Endothelial cell (in vitro differentiated cells): ENCODE data around the gene HOXB3. TPM values are rescaled to one million over a fixed set of nuclear protein-coding genes. Genes with fewer than 3 reads are reported as not detected.
A peak's percentile ranks its signal among the peaks of the same experiment; 100 is the strongest.

Source experiments
- DNase-seq: peaks from one replicate; pipeline ENCODE4 v3.0.0; 2021; ENCODE audit warnings: low spot score
- H3K27ac Mint-ChIP-seq: one replicate; pipeline ENCODE4 v1.8.0; 2021; ENCODE audit warnings: mixed read lengths, inconsistent platforms; ENCODE audit not compliant: unreplicated experiment
- H3K27me3 Mint-ChIP-seq: one replicate; pipeline ENCODE4 v1.8.0; 2021; ENCODE audit warnings: mild to moderate bottlenecking, moderate library complexity, mixed read lengths, inconsistent platforms; ENCODE audit not compliant: unreplicated experiment
- H3K36me3 Mint-ChIP-seq: one replicate; pipeline ENCODE4 v1.8.0; 2021; ENCODE audit warnings: mild to moderate bottlenecking, low read depth, mixed read lengths, inconsistent platforms; ENCODE audit not compliant: unreplicated experiment
- H3K4me1 Mint-ChIP-seq: one replicate; pipeline ENCODE4 v1.8.0; 2021; ENCODE audit warnings: mild to moderate bottlenecking, mixed read lengths, inconsistent platforms; ENCODE audit not compliant: unreplicated experiment
- H3K4me3 Mint-ChIP-seq: one replicate; pipeline ENCODE4 v1.8.0; 2021; ENCODE audit warnings: mild to moderate bottlenecking, mixed read lengths, inconsistent platforms; ENCODE audit not compliant: unreplicated experiment
- H3K9me3 Mint-ChIP-seq: one replicate; pipeline ENCODE4 v1.8.0; 2021; ENCODE audit warnings: mixed read lengths, inconsistent platforms; ENCODE audit not compliant: unreplicated experiment
- total RNA-seq: library from RNA; stranded (reverse); fragmentation: NEBNext Ultra II Directional; extraction: Animal tissue kit (Norgen Biotek cat#: 25700); gene quantifications from one replicate; pipeline ENCODE4 v1.2.1, GENCODE V29; 2021; ENCODE audit not compliant: unreplicated experiment
- TF ChIP-seq, protein P1 (sequence below): fragments of 200-600 bp; sonication (generic); IDR thresholded peaks from one replicate; pipeline ENCODE4 v1.5.0; 2021; ENCODE audit warnings: antibody characterized with exemption; ENCODE audit not compliant: unreplicated experiment

The HOXB3 gene
- total RNA-seq, 1 donor from 2014 or later, result 17.7 TPM

DNA sequence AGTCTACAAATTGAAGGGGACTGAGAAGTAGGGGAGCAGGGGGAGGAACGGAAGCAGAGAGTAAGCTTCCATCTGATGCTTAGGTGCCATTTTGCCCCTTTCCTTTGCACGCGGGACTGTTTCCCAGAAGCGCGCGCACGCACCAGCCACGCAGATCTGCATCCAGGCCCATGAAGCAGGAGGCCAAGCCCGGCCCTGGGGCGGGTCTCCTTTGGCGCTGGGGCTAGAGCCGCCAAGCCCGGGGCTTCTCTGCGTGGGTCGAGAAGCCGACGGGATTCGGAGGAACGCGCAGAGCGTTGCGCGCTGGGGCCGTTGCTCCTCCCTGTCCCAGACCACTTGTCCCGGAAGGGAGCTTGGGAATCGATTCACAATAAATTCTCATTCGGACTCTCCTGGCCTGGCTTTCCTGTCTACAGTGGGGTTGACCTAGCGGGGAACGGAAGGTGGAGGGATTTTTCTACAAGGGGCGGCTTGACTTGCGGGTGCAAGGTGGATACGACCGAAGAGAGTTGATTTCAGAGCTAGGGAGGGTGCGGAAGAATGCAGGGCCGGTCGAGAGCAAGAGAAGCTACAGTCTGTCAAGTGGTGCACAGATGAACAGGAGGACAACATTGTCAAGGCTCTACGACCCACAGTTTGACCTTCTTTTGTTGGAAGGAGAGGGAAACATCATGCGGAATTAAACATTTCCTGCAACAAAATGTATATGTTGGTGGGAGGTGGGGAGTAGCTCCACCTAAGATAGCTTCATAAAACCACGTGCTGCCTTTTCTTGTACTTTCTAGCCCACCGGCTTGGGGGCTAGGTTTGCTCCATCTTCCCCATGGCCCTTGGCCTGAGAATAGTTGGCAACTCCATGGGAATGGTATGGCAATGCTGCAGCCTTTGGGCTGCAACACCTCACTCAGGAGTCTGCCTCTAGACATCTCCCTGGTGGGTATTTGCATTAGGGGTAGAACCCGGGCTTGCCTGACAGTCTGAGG lies 31.7 kb upstream of the HOXB3 start:
- TF ChIP-seq, protein P1, sequence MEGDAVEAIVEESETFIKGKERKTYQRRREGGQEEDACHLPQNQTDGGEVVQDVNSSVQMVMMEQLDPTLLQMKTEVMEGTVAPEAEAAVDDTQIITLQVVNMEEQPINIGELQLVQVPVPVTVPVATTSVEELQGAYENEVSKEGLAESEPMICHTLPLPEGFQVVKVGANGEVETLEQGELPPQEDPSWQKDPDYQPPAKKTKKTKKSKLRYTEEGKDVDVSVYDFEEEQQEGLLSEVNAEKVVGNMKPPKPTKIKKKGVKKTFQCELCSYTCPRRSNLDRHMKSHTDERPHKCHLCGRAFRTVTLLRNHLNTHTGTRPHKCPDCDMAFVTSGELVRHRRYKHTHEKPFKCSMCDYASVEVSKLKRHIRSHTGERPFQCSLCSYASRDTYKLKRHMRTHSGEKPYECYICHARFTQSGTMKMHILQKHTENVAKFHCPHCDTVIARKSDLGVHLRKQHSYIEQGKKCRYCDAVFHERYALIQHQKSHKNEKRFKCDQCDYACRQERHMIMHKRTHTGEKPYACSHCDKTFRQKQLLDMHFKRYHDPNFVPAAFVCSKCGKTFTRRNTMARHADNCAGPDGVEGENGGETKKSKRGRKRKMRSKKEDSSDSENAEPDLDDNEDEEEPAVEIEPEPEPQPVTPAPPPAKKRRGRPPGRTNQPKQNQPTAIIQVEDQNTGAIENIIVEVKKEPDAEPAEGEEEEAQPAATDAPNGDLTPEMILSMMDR, result no peak
- DNase-seq, result no peak
- no peak overlapping the region for H3K27ac Mint-ChIP-seq
- H3K27me3 Mint-ChIP-seq, result peaks cover 33% of the 10 kb centered on the region
- H3K4me1 Mint-ChIP-seq, result peaks cover 28% of the 10 kb centered on the region
- no peaks in the 10 kb centered on the region for H3K36me3 Mint-ChIP-seq
- H3K4me3 Mint-ChIP-seq, result peak overlapping the region; percentile 79
- H3K9me3 Mint-ChIP-seq, result no peaks in the 10 kb centered on the region

DNA sequence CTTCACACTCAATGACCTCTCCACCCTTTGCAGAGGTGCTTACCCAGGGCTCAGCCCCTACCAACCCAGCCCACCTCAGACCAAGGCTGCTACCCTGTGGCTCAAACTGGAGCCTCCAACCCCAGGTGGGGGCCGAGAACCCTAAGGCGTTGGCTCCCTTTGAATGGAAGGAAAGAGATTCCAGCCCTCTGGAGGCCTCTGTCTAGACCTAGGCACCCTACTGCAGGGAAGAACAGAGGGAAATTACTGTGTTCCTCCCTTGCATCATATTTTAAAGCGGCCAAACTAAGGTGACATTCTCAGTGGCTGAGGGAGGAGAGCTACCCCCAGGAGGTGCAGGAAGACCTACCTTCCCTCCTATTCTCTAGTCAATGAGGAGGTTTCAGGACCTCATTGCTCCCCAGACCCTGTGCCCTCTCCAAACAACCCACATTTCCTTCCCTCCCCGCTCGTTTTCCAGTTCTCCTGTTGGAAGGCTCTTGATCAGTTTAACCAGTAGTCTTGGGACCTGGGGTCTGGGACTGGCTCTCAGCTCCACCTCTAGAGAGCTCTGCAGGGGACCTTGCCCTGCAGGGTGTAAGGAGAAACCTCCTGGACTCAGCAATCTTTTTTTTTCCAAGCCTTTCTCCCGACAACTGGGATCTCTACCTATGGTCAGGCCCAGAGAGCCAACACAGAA lies 30.6 kb upstream of the HOXB3 start:
- DNase-seq, result no peak
- Mint-ChIP-seq H3K27me3 (peaks cover 34% of the 10 kb centered on the region), H3K9me3 (no peaks in the 10 kb centered on the region), H3K36me3 (no peaks in the 10 kb centered on the region), H3K4me1 (peaks cover 28% of the 10 kb centered on the region), H3K4me3 (no peak overlapping the region), H3K27ac (no peak overlapping the region)
- TF ChIP-seq, protein P1, result no peak

DNA sequence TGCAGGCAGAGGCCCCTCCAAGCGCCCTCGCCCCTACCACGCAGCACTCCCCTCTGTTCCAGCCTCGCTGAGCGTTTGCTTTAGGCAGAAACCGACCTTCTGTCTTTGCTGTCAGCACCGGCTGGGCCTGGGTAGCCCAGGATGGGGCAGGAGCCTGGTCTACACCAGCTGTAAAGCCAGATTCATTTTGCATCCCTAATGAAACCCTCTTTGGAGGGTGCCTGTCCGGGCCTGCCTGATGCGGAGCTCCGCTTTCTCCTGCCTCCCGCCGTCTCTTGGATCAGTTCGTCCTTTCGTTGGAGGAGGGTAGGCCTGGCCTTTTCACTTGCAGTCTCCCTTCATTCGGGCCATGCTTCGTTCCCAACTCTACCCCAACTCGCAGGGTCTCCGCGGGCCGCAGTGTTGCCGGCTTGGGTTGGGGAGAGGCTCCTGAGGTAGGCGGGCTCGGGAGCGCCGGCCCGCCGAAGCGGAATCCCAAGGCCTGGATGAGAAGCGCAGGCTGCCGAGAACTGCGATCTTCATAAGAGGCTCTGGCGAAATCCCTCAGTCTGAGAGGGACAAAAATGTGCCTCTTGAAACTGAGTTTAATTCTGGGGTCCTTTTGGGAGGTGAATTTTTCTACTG lies 29.9 kb upstream of the HOXB3 start:
- TF ChIP-seq, protein P1, result no peak
- no peak overlapping the region for H3K27ac Mint-ChIP-seq
- no peak overlapping the region for H3K4me3 Mint-ChIP-seq
- H3K9me3 Mint-ChIP-seq, result no peaks in the 10 kb centered on the region
- H3K36me3 Mint-ChIP-seq, result no peaks in the 10 kb centered on the region
- no peak for DNase-seq
- peaks cover 28% of the 10 kb centered on the region for H3K4me1 Mint-ChIP-seq
- H3K27me3 Mint-ChIP-seq, result peaks cover 35% of the 10 kb centered on the region

DNA sequence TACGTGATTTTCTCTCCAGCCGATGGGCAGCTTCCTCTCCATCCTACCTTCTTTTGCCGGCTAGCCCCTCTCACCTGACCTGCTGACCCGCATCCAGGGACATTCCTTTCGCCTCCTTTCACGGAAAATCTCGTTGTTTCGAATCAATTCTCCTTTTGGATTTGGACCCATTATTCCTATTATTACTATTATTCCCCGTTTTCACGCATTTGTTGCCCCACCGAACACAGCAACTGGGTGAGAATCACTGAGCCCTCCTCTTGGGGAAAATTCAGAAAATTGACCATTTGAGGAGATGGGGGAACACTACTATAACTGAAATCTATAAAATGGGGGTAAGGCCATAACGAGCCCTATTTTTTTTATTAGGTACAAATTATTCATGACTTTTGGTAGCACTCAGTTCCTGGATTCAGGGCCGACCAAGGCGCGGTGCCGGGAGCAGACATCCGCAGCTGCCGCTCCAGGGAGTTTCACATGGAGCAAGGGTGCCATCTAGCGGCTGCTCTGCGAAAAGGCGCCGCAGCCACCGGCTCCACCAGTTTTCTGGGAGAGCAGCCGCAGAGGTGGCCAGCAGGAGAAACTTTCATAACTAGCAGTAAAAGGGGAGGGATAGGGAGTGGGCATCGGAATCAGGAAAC lies 28.3 kb upstream of the HOXB3 start:
- Mint-ChIP-seq H3K27ac (no peak overlapping the region), H3K4me1 (peaks cover 33% of the 10 kb centered on the region), H3K36me3 (no peaks in the 10 kb centered on the region), H3K27me3 (peaks cover 36% of the 10 kb centered on the region), H3K4me3 (peak overlapping the region; percentile 63), H3K9me3 (no peaks in the 10 kb centered on the region)
- DNase-seq, result peak; percentile 95
- TF ChIP-seq, protein P1, result peak; percentile 94
